ENCODE data around the gene TIMELESS.

- TF ChIP-seq CTCF (conservative IDR thresholded peaks at IDR 0.05) (no peak), EZH2 (IDR thresholded peaks at IDR 0.05; ENCODE audit: low read depth) (no peak)
Observed at GRCh38 chr12:56449622-56449984, 377 bp upstream of the TIMELESS start.
